ENCODE measurements around the gene SMARCA1.

DNA sequence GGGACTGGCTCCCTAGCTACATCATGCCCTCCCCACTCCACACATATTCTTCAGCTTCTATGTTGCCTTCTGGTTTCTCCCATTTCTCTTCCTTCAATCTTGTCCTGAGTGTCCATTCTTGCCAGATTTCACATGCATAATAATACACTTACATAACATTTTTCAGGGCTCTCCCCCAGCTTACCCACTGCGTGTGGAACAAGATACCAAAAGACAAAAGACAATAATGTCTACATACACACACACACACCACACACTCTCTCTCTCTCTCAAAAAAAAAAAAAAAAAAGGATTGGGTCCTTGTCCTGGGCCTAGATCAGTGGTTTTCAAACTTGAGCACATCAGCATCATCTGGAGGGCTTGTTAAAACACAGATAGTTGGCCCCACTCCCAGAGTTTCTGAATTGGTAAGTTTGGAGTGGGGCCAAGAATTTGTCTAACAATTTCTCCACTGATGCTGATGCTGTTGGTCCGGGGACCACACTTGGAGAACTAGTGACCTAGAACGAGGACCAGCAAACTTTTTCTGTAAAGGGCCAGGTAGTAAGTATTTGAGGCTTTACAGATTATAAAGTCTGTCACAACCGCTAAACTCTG is 6.5 kb upstream of the SMARCA1 start:
- TF ChIP-seq POLR2A (IDR thresholded peaks at IDR 0.05; ENCODE audit: low read depth, low read length) (no peak), POLR2AphosphoS5 (IDR thresholded peaks at IDR 0.05; ENCODE audit: low read depth, low read length) (no peak)
